Measurements from ENCODE around the gene DBH. TPM values are rescaled to one million over a fixed set of nuclear protein-coding genes. Genes with fewer than 3 reads are reported as not detected.

Gene DBH
- total RNA-seq, 1 experiment from 2014 or later = not detected

- no peaks in the 10 kb centered on the region for H3K9me2 ChIP-seq (ENCODE audit: insufficient read depth)
- no peak overlapping the region for H2AFZ ChIP-seq (ENCODE audit: low read depth, low read length, poor library complexity, severe bottlenecking)
- H3K27ac ChIP-seq (ENCODE audit: low read depth, low read length) = no peak overlapping the region
- intact Hi-C loops (cut with micrococcal nuclease) = no loop called here
- ATAC-seq (no peak), DNase-seq (ENCODE audit: low read depth, low spot score) (no peak)
- H3K36me3 ChIP-seq (ENCODE audit: control insufficient read depth in 1 of 2, insufficient read depth in 2 of 2, low read length in 2 of 2) = no peaks in the 10 kb centered on the region
- no peaks in the 10 kb centered on the region for H3K9me3 ChIP-seq (ENCODE audit: control insufficient read depth in 1 of 2, insufficient read depth in 1 of 2, low read depth in 1 of 2, low read length in 2 of 2)
- H3K9ac ChIP-seq (ENCODE audit: low read length) = no peak overlapping the region
- ChIA-PET POLR2A (no interaction called here), RAD21 (ENCODE audit: low non-redundant PET in 1 of 2, low total read pairs in 2 of 2, uncharacterized antibody in 2 of 2, unreplicated experiment in 2 of 2) (no interaction called here), CTCF (no interaction called here)
- no peak overlapping the region for H3K4me2 ChIP-seq (ENCODE audit: low read length)
- no peaks in the 10 kb centered on the region for H3K4me1 ChIP-seq (ENCODE audit: control insufficient read depth in 1 of 2, insufficient read depth in 2 of 2, low read length in 2 of 2)
- TF ChIP-seq EZH2phosphoT487 (IDR thresholded peaks at IDR 0.05; ENCODE audit: borderline replicate concordance) (no peak), FOSL1 (IDR thresholded peaks at IDR 0.05; ENCODE audit: low read depth) (no peak), JUND (IDR thresholded peaks at IDR 0.05) (no peak), POLR2A (IDR thresholded peaks at IDR 0.05; ENCODE audit: borderline replicate concordance, extremely low read depth, insufficient read depth, insufficient read length) (no peak), ZBTB33 (IDR thresholded peaks at IDR 0.05; ENCODE audit: extremely low read depth, insufficient replicate concordance, low read length) (no peak), ZFX (IDR thresholded peaks at IDR 0.05) (no peak), RAD21 (IDR thresholded peaks at IDR 0.05; ENCODE audit: low read depth) (no peak), POLR2AphosphoS5 (IDR thresholded peaks at IDR 0.05; ENCODE audit: low read depth, low read length) (no peak)
- H3K79me2 ChIP-seq (ENCODE audit: insufficient read depth, low read length) = no peaks in the 10 kb centered on the region
- H3K4me3 ChIP-seq (replicated peaks in 1 of 2; ENCODE audit: low read depth in 1 of 2, low read length in 2 of 2) = no peak overlapping the region
- H3K27me3 ChIP-seq (ENCODE audit: insufficient read depth, low read length) = peaks cover 59% of the 10 kb centered on the region
- BruUV-seq (replicated peaks) = no TSS peak
- no peaks in the 10 kb centered on the region for H4K20me1 ChIP-seq (ENCODE audit: insufficient read depth)
Observed at GRCh38 chr9:133608382-133608781, 27.8 kb upstream of the DBH start.

GRCh38 chr9:133608889-133609288 lies 27.3 kb upstream of the DBH start:
- CTCF ChIA-PET = no interaction called here
- POLR2A ChIA-PET = no interaction called here
- intact Hi-C loops (cut with micrococcal nuclease) = no loop called here
- H2AFZ ChIP-seq (ENCODE audit: low read depth, low read length, poor library complexity, severe bottlenecking) = no peak overlapping the region
- H3K9ac ChIP-seq (ENCODE audit: low read length) = no peak overlapping the region
- no peaks in the 10 kb centered on the region for H3K9me2 ChIP-seq (ENCODE audit: insufficient read depth)
- H3K4me2 ChIP-seq (ENCODE audit: low read length) = no peak overlapping the region
- DNase-seq (ENCODE audit: low read depth, low spot score) (no peak), ATAC-seq (no peak)
- no peaks in the 10 kb centered on the region for H3K36me3 ChIP-seq (ENCODE audit: control insufficient read depth in 1 of 2, insufficient read depth in 2 of 2, low read length in 2 of 2)
- RAD21 ChIA-PET (ENCODE audit: low non-redundant PET in 1 of 2, low total read pairs in 2 of 2, uncharacterized antibody in 2 of 2, unreplicated experiment in 2 of 2) = no interaction called here
- no TSS peak for BruUV-seq (replicated peaks)
- no peaks in the 10 kb centered on the region for H3K79me2 ChIP-seq (ENCODE audit: insufficient read depth, low read length)
- no peak overlapping the region for H3K27ac ChIP-seq (ENCODE audit: low read depth, low read length)
- H3K27me3 ChIP-seq (ENCODE audit: insufficient read depth, low read length) = peaks cover 64% of the 10 kb centered on the region
- H3K4me3 ChIP-seq (replicated peaks in 1 of 2; ENCODE audit: low read depth in 1 of 2, low read length in 2 of 2) = no peak overlapping the region
- no peaks in the 10 kb centered on the region for H4K20me1 ChIP-seq (ENCODE audit: insufficient read depth)
- no peaks in the 10 kb centered on the region for H3K9me3 ChIP-seq (ENCODE audit: control insufficient read depth in 1 of 2, insufficient read depth in 1 of 2, low read depth in 1 of 2, low read length in 2 of 2)
- TF ChIP-seq ATF3 (IDR thresholded peaks at IDR 0.05) (no peak), CEBPB (IDR thresholded peaks at IDR 0.05; ENCODE audit: low read depth) (no peak), SP1 (IDR thresholded peaks at IDR 0.05; ENCODE audit: low read depth) (no peak), MAX (IDR thresholded peaks at IDR 0.05) (no peak), ELF1 (IDR thresholded peaks at IDR 0.05; ENCODE audit: borderline replicate concordance, low read depth) (no peak), YY1 (IDR thresholded peaks at IDR 0.05; ENCODE audit: extremely low read depth, insufficient replicate concordance, low read depth, low read length) (no peak), SIN3A (IDR thresholded peaks at IDR 0.05; ENCODE audit: low read depth) (no peak), TCF7L2 (IDR thresholded peaks at IDR 0.05; ENCODE audit: borderline replicate concordance, extremely low read depth, insufficient read depth, insufficient read length) (no peak), SRF (IDR thresholded peaks at IDR 0.05; ENCODE audit: low read depth) (no peak), ZBTB33 (IDR thresholded peaks at IDR 0.05; ENCODE audit: extremely low read depth, insufficient replicate concordance, low read length) (no peak)
- H3K4me1 ChIP-seq (ENCODE audit: control insufficient read depth in 1 of 2, insufficient read depth in 2 of 2, low read length in 2 of 2) = no peaks in the 10 kb centered on the region
